ENCODE results near the gene ACSL1.

ACSL1 gene, protein sequence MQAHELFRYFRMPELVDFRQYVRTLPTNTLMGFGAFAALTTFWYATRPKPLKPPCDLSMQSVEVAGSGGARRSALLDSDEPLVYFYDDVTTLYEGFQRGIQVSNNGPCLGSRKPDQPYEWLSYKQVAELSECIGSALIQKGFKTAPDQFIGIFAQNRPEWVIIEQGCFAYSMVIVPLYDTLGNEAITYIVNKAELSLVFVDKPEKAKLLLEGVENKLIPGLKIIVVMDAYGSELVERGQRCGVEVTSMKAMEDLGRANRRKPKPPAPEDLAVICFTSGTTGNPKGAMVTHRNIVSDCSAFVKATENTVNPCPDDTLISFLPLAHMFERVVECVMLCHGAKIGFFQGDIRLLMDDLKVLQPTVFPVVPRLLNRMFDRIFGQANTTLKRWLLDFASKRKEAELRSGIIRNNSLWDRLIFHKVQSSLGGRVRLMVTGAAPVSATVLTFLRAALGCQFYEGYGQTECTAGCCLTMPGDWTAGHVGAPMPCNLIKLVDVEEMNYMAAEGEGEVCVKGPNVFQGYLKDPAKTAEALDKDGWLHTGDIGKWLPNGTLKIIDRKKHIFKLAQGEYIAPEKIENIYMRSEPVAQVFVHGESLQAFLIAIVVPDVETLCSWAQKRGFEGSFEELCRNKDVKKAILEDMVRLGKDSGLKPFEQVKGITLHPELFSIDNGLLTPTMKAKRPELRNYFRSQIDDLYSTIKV
- total RNA-seq = 28.0 to 35.3 reads per million in 2 donors

- DNase-seq = peak; percentile 70
Observed at GRCh38 chr4:184825896-184826690, at the start of gene ACSL1. TSS of gene ACSL1 (minus strand) at chr4:184825968. CDS start at chr4:184803514, 22,454 bp downstream.

GRCh38 chr4:184873054-184873453 lies 47.3 kb upstream of the ACSL1 start:
- no peak for DNase-seq

GRCh38 chr4:184870718-184871117 lies 45.0 kb upstream of the ACSL1 start:
- no peak for DNase-seq

- DNase-seq = no peak
Observed at GRCh38 chr4:184868623-184869022, 42.9 kb upstream of the ACSL1 start.

- DNase-seq = no peak
Observed at GRCh38 chr4:184863916-184864315, 38.1 kb upstream of the ACSL1 start.

- no peak for DNase-seq
Observed at GRCh38 chr4:184861047-184861446, 35.3 kb upstream of the ACSL1 start.

DNA sequence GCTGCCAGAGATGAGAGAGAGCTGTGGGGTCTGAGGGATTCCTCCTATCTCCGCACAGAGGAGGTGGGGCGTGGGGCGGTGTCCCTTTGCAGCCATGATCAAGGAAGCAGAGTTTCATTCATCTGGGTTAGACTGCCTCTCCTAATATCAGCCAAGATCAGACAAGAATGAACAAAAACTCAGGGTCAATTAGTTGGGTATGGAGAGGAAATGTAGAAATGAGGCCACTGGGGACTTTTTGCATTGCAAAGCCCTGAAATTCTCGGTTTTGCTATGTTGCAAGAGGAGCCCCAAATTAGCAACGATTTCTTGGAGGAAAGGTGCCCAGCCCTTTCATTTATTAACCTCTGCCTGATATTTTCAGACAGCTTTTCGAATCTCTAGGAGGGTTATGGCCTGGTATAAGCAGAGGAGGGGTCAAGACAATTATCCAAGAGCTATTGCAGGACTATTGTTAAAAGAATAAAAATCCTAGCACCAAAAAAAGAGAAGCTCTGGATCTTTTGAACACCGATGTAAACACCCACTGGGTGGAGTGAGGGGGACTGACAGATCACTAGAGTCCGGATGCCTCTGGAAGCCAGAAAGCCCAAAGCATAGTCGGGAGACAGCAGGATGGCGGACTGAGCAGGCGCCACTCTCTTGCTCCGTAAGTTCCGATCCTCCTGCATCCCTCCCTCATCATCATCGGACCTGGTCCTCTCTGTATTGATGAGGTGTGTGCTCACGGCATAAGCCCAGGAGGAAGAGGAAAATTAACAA lies 34.4 kb upstream of the ACSL1 start:
- DNase-seq = no peak

- no peak for DNase-seq
Observed at GRCh38 chr4:184857441-184858121, 31.8 kb upstream of the ACSL1 start.

DNA sequence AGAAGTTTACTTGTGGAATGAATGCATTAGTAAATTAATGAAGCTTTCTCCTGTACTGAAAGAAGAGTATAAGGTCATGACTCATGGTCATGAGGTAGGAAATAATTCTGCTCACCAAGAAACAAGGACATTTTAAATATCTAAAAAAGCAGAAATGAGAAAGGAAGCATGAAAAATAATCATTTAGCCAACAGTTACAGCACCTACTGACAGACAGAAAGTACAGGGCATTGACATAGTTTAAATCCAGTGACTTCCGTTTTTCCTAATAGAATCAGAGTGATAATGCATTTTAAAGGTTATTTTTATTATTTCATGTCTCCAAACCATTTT lies 30.5 kb upstream of the ACSL1 start:
- no peak for DNase-seq

- DNase-seq = no peak
Observed at GRCh38 chr4:184854673-184855072, 28.9 kb upstream of the ACSL1 start.

GRCh38 chr4:184853436-184853835 lies 27.7 kb upstream of the ACSL1 start:
- no peak for DNase-seq

DNA sequence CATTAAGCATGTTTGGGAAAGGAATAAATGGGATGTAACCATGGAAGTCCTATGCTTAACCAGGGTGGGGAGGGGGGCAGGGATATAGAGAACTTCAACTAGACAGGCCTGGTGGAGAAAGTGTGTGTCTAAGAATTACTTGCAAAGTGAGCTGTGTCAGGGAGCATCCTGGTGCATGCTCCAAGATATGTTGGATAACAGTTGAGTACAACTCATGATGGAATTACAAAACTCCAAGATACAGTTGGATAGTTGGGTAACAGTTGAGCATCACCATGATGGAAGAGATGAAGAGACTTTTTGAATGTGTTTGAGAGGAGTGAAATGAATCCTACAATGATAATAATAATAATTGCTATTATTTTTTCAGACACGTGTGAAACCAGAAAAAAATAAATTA lies 26.1 kb upstream of the ACSL1 start:
- DNase-seq = no peak

GRCh38 chr4:184851200-184851541 lies 25.4 kb upstream of the ACSL1 start:
- no peak for DNase-seq

DNA sequence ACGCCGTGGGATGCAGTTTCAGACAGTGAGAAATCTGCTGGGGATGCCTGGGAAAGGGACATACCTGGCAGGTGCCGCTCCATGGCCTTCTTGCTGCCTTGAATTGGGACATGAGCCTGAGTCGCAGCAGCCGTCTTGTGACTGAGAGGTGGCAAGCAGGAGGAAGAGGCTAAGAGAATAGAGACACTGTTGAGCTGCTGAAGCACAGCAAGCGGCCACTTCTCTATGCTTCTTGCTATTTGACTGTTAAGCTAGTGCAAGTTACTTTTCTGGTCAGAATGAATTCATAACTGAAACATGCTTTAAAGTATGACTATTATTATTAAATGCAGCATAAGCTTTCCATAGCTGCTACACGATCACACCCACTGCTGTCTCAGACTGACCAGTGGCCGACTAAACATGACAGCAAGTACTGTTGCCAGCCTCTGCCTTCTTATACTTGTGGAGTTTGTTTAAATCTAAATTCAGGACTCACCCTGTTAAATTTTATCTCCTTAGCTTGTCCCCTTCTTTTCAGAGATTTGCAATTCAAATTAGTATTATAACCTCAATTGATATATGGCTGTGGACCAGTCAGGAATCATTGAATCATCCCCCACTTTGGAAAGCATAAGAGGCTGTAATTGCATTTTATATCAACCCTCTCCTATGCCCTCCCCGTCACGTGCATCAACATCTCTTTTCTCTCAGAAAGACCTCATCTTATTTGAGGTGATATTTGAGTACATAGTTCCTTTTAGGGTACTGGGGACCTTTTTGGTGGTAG lies 24.8 kb upstream of the ACSL1 start:
- no peak for DNase-seq

GRCh38 chr4:184850018-184850417 lies 24.2 kb upstream of the ACSL1 start:
- no peak for DNase-seq

DNA sequence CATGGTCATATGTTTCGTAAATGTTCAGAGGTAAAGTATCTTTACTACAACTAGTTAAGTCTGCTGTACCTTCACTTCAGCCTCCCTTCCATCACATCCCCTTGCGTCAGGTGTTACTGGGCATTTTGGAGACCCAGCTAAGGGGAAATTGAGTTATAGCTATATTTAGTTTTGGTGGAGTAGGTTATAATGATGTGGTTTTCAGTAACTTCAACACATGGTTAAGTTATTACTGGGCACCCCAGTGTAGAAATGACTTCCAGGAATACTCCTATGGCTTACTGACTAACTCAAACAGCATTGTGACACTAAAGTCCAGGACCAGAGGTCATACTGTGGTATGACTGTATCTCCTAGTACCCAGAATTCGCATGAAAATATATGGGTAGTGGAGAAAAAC lies 23.4 kb upstream of the ACSL1 start:
- no peak for DNase-seq

- DNase-seq = no peak
Observed at GRCh38 chr4:184848510-184848909, 22.7 kb upstream of the ACSL1 start.

DNA sequence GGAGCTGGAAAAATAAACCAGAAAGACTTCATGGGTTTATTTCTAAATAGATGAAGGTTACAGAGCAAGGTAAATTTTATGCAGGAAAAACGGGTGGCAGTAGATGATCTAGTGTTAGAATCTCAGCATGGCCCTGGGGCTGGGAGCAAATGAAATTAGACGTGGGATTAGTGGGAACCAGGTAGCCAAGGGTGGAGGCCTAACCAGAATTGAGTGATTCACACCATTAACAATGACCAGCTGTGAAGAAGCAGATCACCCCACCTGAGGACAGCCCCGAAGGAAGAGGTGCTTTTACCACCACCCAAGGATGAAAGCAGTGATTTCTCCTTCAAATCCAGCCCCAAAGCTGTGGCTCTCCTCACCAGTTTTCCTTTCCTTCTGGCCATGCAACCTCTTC lies 20.8 kb upstream of the ACSL1 start:
- no peak for DNase-seq

DNA sequence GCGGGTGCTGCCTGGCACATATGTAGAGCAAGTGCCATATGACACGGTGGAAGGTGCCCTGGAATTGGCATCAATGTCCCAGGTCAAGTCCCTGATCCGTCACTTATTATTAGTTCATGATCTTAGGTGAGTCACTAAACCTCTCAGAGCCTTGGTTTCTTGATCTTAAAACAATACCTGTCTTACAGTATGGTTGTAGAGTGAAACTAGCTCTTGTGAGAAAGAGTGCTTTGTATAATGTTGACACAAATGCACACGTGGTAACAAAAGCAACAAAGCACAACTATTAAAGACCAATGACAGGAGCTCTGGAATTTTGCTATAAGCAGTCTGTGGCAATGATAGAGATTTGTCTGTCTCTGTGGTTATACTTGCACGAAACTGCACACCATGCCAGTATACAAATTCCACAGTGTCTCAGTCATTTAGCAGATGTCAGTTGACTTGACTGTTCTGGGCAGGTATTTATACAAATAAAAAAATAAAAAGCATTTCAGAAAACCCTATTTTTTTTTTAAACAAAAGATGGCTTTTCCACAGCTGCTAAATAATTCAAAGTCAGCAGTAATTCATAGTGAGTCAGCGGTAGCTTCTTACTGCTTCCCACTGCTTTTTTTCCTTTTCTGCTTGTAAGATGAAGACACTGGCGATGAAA lies 19.7 kb upstream of the ACSL1 start:
- DNase-seq = no peak

DNA sequence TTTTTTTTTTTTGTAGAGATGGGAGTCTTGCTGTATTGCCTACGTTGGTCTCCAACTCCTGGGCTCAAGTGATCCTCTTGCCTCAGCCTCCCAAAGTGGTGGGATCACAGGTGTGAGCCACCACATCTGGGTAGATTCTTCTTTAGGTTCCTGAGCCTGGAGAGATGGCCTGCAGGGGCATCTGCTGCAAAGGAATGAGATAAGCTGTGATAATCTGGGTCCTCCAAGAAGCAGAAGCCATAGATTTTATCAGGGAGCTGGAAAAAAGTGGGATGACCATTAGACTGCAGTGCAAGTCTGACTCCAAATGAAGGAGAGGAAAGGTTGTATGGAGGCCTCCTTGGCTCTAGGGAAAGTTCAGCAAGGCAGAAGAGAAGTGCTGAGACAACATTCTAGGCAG lies 19.0 kb upstream of the ACSL1 start:
- DNase-seq = no peak

- no peak for DNase-seq
Observed at GRCh38 chr4:184843984-184844554, 18.3 kb upstream of the ACSL1 start.

All from T-helper 9 cell (primary cell).